ENCODE data around the gene ZNF883.
"Not testable (repeated sequence)": the region's sequence is repeated elsewhere in the genome, so short reads cannot be mapped to it uniquely, and the experiment has no call there.

ZNF883 gene

GRCh38 chr9:113011911-113012381 lies at the start of gene ZNF883:
TSS of gene ZNF883 (minus strand) at chr9:113012192.
- Mint-ChIP-seq H3K4me3 (peak within 1 kb of the TSS; percentile 81 to 87), H3K9me3 (peaks cover 18 to 24% of the 10 kb centered on the region in 2 donors), H3K4me1 (peaks cover 10% of the 10 kb centered on the region), H3K27me3 (peaks cover 11% of the 10 kb centered on the region), H3K27ac (peak within 1 kb of the TSS in 1 of 2 donors; percentile 10)
- DNase-seq = peak; percentile 24 to 42
- peak; percentile 71 for ATAC-seq

GRCh38 chr9:113061072-113061850 lies 49.3 kb upstream of the ZNF883 start:
- not testable (repeated sequence) for ATAC-seq, H3K4me3 Mint-ChIP-seq, H3K27ac Mint-ChIP-seq, H3K4me1 Mint-ChIP-seq, H3K27me3 Mint-ChIP-seq
- peaks cover 0 to 12% of the 10 kb centered on the region in 2 donors for H3K9me3 Mint-ChIP-seq
- peak in 1 of 2 donors; percentile 31 for DNase-seq

DNA sequence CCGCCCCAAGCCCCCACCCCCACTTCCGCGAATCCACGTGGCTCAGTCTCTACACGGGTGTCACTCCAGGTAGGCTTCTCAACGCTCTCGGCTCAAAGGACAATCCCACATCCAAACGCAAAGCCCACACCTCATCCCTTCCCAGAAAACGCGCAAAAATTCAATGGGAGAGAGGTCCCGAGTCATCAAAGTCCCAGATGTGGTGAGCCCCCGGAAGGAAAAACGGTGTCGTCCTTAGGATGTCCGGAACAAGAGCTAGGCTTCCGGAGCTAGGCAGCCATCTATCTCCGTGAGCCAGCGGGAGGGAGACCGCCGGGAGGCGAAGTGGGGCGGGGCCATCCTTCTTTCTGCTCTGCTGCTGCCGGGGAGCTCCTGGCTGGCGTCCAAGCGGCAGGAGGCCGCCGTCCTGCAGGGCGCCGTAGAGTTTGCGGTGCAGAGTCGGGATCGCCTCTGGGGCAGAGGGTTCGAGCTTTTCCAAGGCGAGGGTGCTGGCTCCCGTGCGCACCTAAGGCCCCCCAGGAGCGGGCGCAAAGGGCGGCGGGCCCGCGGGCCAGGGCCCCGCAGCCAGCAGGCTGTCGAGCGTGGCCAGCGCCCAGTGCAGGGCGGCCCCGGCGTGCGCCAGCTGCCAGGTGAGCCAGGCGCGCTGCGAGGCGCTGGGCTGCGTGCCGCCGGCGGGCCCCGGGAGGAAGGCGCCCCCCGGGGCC lies 47.7 kb upstream of the ZNF883 start:
- H3K4me3 Mint-ChIP-seq = peak overlapping the region; percentile 57 to 64
- not testable (repeated sequence) for ATAC-seq, H3K27me3 Mint-ChIP-seq, H3K4me1 Mint-ChIP-seq
- peaks cover 0 to 12% of the 10 kb centered on the region in 2 donors for H3K9me3 Mint-ChIP-seq
- peak overlapping the region in 1 of 2 donors; percentile 60 for H3K27ac Mint-ChIP-seq
- peak; percentile 12 to 21 for DNase-seq

DNA sequence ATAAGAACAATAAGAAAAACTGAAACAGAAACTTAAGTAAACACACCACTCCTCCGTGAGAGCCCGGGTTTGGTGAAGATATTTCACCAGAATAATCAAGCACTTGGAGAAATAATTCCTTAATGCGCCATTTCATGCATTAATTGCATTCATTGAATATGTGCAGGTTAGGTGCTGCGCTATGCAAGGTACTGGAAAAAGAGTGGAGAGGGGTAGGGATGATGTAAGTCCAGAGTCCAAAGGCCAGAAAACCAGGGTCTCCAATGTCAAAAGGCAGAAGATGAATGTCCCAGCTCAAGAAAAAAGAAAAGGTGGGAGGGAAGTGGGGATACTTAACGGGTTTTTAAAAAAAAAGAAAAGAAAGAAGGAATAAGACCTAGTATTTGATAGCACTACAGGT lies 45.2 kb upstream of the ZNF883 start:
- Mint-ChIP-seq H3K27ac (no peak overlapping the region), H3K4me1 (no peaks in the 10 kb centered on the region), H3K4me3 (no peak overlapping the region), H3K9me3 (peaks cover 0 to 12% of the 10 kb centered on the region in 2 donors), H3K27me3 (no peaks in the 10 kb centered on the region)
- ATAC-seq (no peak), DNase-seq (no peak)

GRCh38 chr9:113056191-113057106 lies 44.5 kb upstream of the ZNF883 start, which contains the start of gene ZFP37:
TSS of gene ZFP37 (minus strand) at chr9:113056724. CDS start at chr9:113056688, 36 bp downstream.
- H3K4me1 Mint-ChIP-seq = no peaks in the 10 kb centered on the region
- DNase-seq (peak; percentile 76 to 84), ATAC-seq (peak; percentile 96)
- no peaks in the 10 kb centered on the region for H3K27me3 Mint-ChIP-seq
- H3K4me3 Mint-ChIP-seq = no peak within 1 kb of the TSS
- H3K27ac Mint-ChIP-seq = no peak within 1 kb of the TSS
- peaks cover 0 to 12% of the 10 kb centered on the region in 2 donors for H3K9me3 Mint-ChIP-seq

DNA sequence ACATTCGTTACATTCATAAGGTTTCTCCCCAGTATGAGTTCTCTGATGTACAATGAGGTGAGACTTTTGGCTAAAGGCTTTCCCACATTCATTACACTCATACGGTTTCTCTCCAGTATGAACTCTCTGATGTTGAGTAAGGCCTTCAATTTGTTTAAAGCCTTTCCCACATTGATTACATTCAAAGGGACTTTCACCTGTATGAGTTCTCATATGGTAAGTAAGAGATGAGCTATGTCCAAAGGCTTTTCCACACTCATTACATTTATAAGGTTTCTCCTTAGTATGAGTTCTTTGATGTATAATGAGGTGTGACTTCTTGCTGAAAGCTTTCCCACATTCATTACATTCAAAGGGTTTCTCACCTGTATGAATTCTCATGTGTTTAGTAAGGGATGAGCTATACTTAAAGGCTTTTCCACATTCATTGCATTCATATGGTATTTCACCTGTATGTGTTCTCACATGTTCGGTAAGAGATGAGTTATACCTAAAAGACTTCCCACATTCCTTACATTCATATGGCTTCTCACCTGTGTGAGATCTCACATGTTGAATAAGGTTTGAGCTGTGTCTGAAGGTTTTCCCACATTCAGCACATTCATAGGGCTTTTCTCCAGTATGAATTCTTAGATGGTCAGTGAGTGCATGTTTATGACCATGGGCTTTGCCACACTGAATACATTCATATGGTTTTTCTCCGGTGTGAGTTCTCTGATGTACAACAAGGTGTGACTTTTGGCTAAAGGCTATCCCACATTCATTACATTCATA lies 31.1 kb upstream of the ZNF883 start:
- Mint-ChIP-seq H3K27ac (no peak overlapping the region), H3K4me1 (no peaks in the 10 kb centered on the region), H3K4me3 (no peak overlapping the region), H3K27me3 (no peaks in the 10 kb centered on the region), H3K9me3 (peaks cover 39 to 62% of the 10 kb centered on the region in 2 donors)
- ATAC-seq (no peak), DNase-seq (no peak)

GRCh38 chr9:113026200-113026599 lies 14.2 kb upstream of the ZNF883 start:
- ATAC-seq (no peak), DNase-seq (no peak)
- Mint-ChIP-seq H3K27ac (no peak overlapping the region), H3K9me3 (peaks cover 33 to 35% of the 10 kb centered on the region in 2 donors), H3K27me3 (no peaks in the 10 kb centered on the region), H3K4me1 (no peaks in the 10 kb centered on the region), H3K4me3 (no peak overlapping the region)

- ATAC-seq = no peak
- H3K4me3 Mint-ChIP-seq = no peak overlapping the region
- H3K27ac Mint-ChIP-seq = no peak overlapping the region
- DNase-seq = no peak
- H3K27me3 Mint-ChIP-seq = no peaks in the 10 kb centered on the region
- no peaks in the 10 kb centered on the region for H3K4me1 Mint-ChIP-seq
- peaks cover 28 to 38% of the 10 kb centered on the region in 2 donors for H3K9me3 Mint-ChIP-seq
These were observed 6.3 kb upstream of the ZNF883 start for GRCh38 chr9:113018247-113018646.

GRCh38 chr9:113012492-113012891 lies 500 bp upstream of the ZNF883 start:
- no peak for ATAC-seq
- H3K4me1 Mint-ChIP-seq = peaks cover 10% of the 10 kb centered on the region
- H3K27ac Mint-ChIP-seq = no peak overlapping the region
- H3K27me3 Mint-ChIP-seq = peaks cover 11% of the 10 kb centered on the region
- H3K9me3 Mint-ChIP-seq = peaks cover 20 to 28% of the 10 kb centered on the region in 2 donors
- peak overlapping the region; percentile 14 to 81 for H3K4me3 Mint-ChIP-seq
- no peak for DNase-seq

GRCh38 chr9:113005777-113006176 lies 6.2 kb downstream of the ZNF883 start:
- Mint-ChIP-seq H3K4me3 (no peak overlapping the region), H3K4me1 (no peaks in the 10 kb centered on the region), H3K27ac (no peak overlapping the region), H3K27me3 (no peaks in the 10 kb centered on the region), H3K9me3 (peaks cover 35 to 51% of the 10 kb centered on the region in 2 donors)
- ATAC-seq = no peak
- DNase-seq = no peak

DNA sequence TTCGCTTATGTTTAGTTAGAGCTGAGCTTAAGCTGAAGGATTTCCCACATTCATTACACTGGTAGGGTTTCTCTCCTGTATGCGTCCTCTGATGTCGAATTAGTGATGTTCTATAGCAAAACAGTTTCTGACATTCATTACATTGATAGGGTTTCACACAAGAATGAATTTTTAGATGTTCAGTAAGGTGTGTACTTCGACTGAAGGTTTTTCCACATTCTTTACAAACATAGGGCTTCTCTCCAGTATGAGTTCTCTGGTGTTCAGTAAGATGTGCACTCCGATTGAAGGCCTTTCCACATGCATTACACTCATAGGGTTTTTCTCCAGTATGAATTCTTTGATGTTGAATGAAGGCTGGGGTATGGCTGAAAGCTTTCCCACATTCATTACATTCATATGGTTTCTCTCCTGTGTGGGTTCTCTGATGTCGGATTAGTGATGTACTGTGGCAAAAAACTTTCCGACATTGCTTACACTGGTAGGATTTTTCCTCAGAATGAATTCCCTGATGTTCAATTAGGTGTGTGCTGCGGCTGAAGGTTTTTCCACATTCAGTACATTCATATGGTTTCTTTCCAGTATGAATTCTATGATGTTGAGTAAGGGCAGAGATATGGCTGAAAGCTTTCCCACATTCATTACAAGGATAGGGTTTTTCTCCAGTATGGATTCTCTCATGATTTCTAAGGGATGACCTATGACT lies 14.6 kb downstream of the ZNF883 start:
- no peak for DNase-seq
- H3K27ac Mint-ChIP-seq = no peak overlapping the region
- H3K9me3 Mint-ChIP-seq = peaks cover 53 to 67% of the 10 kb centered on the region in 2 donors
- no peaks in the 10 kb centered on the region for H3K27me3 Mint-ChIP-seq
- no peak for ATAC-seq
- no peaks in the 10 kb centered on the region for H3K4me1 Mint-ChIP-seq
- H3K4me3 Mint-ChIP-seq = no peak overlapping the region

GRCh38 chr9:112971415-112971814 lies 40.6 kb downstream of the ZNF883 start:
- Mint-ChIP-seq H3K27me3 (peaks cover 30% of the 10 kb centered on the region), H3K27ac (no peak overlapping the region), H3K4me3 (no peak overlapping the region), H3K9me3 (peaks cover 11 to 18% of the 10 kb centered on the region in 2 donors), H3K4me1 (no peaks in the 10 kb centered on the region)
- DNase-seq = peak in 1 of 2 donors; percentile 14
- no peak for ATAC-seq

DNA sequence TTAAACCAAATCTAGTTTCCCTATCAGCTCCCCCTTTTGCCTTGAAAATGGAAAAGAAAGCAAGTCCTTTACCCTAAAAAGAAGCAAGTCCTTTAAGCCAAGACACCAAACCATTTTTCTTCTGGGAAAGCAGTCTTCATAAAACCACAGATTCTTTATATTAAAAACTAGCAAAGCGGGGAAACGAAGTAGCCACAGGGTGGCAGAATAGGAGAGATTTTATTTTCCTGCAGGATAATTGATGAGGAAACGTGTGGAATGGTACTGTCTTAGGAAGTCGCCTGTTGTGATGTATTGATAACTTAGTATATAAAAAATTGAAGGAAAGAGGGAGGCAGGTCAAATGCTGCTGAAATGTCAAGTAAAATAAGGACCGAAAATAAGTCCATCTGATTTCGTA lies 41.1 kb downstream of the ZNF883 start:
- Mint-ChIP-seq H3K4me1 (no peaks in the 10 kb centered on the region), H3K27me3 (peaks cover 30% of the 10 kb centered on the region), H3K9me3 (peaks cover 10 to 18% of the 10 kb centered on the region in 2 donors), H3K4me3 (no peak overlapping the region), H3K27ac (peak overlapping the region in 1 of 2 donors; percentile 12)
- DNase-seq (no peak), ATAC-seq (no peak)

DNA sequence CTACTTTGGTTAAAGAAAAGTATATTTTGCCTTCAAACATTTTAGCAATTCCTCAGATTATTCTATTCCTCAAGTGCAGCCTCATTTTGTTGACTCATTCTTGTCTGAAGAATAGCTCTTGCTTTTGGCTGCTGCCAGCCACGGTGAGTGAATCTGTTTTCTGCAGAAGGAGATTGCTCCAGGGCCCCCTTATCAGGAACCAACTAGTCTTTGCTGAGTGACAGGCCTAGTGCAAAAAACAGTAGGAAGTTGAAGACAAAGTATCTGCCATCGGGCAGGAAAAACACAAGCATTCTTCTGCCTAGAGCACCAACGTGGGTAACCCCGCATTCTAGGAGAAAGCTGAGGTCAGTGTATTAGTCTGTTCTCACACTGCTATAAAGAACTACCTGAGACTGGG lies 42.3 kb downstream of the ZNF883 start:
- DNase-seq (no peak), ATAC-seq (no peak)
- H3K9me3 Mint-ChIP-seq = peaks cover 10 to 18% of the 10 kb centered on the region in 2 donors
- peaks cover 30% of the 10 kb centered on the region for H3K27me3 Mint-ChIP-seq
- H3K4me3 Mint-ChIP-seq = no peak overlapping the region
- no peaks in the 10 kb centered on the region for H3K4me1 Mint-ChIP-seq
- no peak overlapping the region for H3K27ac Mint-ChIP-seq
